Measurements from ENCODE around the gene ZC3H12A.

Gene ZC3H12A

DNA sequence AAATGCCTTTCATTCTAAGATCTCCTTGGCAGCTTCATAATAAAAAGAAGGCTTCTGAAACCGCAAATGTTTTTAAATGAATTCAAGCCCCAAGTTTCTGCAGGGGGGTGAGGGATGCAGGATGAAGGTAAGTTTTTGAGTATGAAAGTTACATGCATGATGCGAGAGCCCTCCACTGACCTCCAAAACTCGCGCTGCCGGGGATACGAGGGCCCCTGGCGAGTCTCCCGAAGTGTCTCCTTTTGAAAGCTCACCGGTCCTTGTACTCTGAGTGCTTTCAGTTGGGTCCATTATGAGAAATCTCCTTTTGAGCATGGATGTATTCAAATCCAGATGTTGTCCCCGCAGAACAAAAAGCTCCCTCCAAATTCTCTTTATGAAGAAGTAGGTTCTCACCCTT is 18.9 kb upstream of the ZC3H12A start:
- no peaks in the 10 kb centered on the region for H3K9me3 ChIP-seq (ENCODE audit: insufficient read depth, low read length)
- H3K27me3 ChIP-seq (ENCODE audit: low read depth, low read length) = no peaks in the 10 kb centered on the region
- H3K4me3 ChIP-seq (ENCODE audit: low read length) = peak overlapping the region; percentile 74
- H2AFZ ChIP-seq (ENCODE audit: low read depth, low read length) = peak overlapping the region; percentile 98
- no peak for TF ChIP-seq EZH2phosphoT487 (IDR thresholded peaks at IDR 0.05; ENCODE audit: low read depth)
- TF ChIP-seq, protein P1, sequence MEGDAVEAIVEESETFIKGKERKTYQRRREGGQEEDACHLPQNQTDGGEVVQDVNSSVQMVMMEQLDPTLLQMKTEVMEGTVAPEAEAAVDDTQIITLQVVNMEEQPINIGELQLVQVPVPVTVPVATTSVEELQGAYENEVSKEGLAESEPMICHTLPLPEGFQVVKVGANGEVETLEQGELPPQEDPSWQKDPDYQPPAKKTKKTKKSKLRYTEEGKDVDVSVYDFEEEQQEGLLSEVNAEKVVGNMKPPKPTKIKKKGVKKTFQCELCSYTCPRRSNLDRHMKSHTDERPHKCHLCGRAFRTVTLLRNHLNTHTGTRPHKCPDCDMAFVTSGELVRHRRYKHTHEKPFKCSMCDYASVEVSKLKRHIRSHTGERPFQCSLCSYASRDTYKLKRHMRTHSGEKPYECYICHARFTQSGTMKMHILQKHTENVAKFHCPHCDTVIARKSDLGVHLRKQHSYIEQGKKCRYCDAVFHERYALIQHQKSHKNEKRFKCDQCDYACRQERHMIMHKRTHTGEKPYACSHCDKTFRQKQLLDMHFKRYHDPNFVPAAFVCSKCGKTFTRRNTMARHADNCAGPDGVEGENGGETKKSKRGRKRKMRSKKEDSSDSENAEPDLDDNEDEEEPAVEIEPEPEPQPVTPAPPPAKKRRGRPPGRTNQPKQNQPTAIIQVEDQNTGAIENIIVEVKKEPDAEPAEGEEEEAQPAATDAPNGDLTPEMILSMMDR (IDR thresholded peaks at IDR 0.05; ENCODE audit: low read depth, low read length) = no peak
- H3K4me1 ChIP-seq (ENCODE audit: low read length) = peaks cover 14% of the 10 kb centered on the region
- H3K4me2 ChIP-seq (ENCODE audit: low read length) = peak overlapping the region; percentile 98
- H3K79me2 ChIP-seq (ENCODE audit: low read length) = no peaks in the 10 kb centered on the region
- no peaks in the 10 kb centered on the region for H4K20me1 ChIP-seq (ENCODE audit: insufficient read depth, low read length)
- H3K36me3 ChIP-seq (replicated peaks; ENCODE audit: low read depth, low read length) = no peaks in the 10 kb centered on the region
- H3K9ac ChIP-seq (ENCODE audit: low read length) = peak overlapping the region; percentile 47; the same call in 1 of the 2 replicates
- H3K27ac ChIP-seq (ENCODE audit: low read length) = no peak overlapping the region

DNA sequence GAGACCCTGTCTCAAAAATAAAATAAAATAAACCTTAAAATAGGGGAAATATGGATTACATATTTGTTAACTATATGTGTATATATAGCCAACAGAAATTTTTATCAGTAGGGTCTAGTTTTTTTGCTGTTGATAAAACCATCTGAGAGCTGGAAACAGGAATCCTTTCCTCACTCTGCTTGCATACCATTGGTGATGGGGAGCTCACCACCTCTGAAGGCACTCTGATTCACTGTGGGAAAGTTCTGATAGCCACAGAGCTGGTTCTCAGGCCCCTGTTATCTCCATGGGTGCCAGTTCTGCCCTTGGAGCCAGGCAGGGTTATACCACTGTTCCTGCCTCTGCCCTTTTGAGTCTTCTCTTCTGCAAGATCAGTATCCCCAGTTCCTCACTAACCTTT is 17.8 kb upstream of the ZC3H12A start:
- no peak overlapping the region for H2AFZ ChIP-seq (ENCODE audit: low read depth, low read length)
- no peaks in the 10 kb centered on the region for H3K79me2 ChIP-seq (ENCODE audit: low read length)
- no peaks in the 10 kb centered on the region for H4K20me1 ChIP-seq (ENCODE audit: insufficient read depth, low read length)
- no peak overlapping the region for H3K27ac ChIP-seq (ENCODE audit: low read length)
- H3K9ac ChIP-seq (ENCODE audit: low read length) = no peak overlapping the region
- H3K36me3 ChIP-seq (replicated peaks; ENCODE audit: low read depth, low read length) = no peaks in the 10 kb centered on the region
- H3K4me2 ChIP-seq (ENCODE audit: low read length) = no peak overlapping the region
- H3K9me3 ChIP-seq (ENCODE audit: insufficient read depth, low read length) = no peaks in the 10 kb centered on the region
- H3K4me3 ChIP-seq (ENCODE audit: low read length) = no peak overlapping the region
- H3K27me3 ChIP-seq (ENCODE audit: low read depth, low read length) = no peaks in the 10 kb centered on the region
- H3K4me1 ChIP-seq (ENCODE audit: low read length) = peaks cover 14% of the 10 kb centered on the region
- TF ChIP-seq, protein P1 (IDR thresholded peaks at IDR 0.05; ENCODE audit: low read depth, low read length) = no peak
- TF ChIP-seq EZH2phosphoT487 (IDR thresholded peaks at IDR 0.05; ENCODE audit: low read depth) = no peak

DNA sequence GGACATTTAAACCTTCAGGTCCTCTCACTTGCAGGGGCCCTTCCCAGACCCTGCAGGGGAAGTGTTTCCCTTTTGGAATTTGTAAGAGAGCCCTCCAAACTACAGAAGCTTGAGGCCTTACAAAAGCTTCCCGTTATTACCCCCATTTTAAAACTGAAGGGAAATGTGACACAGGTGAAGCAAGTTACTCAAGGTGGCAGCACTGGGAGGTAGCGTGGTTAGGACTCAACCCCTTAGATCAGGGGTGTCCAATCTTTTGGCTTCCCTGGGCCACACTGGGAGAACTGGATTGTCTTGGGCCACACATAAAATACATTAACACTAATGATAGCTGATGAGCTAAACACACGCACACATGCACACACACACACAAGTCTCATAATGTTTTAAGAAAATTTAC is 15.8 kb upstream of the ZC3H12A start:
- Histone ChIP-seq H3K4me2 (ENCODE audit: low read length) (no peak overlapping the region), H4K20me1 (ENCODE audit: insufficient read depth, low read length) (no peaks in the 10 kb centered on the region), H3K27me3 (ENCODE audit: low read depth, low read length) (no peaks in the 10 kb centered on the region), H3K9ac (ENCODE audit: low read length) (no peak overlapping the region), H3K79me2 (ENCODE audit: low read length) (no peaks in the 10 kb centered on the region), H3K27ac (ENCODE audit: low read length) (no peak overlapping the region), H3K4me3 (ENCODE audit: low read length) (no peak overlapping the region), H3K36me3 (replicated peaks; ENCODE audit: low read depth, low read length) (no peaks in the 10 kb centered on the region), H2AFZ (ENCODE audit: low read depth, low read length) (no peak overlapping the region), H3K9me3 (ENCODE audit: insufficient read depth, low read length) (no peaks in the 10 kb centered on the region), H3K4me1 (ENCODE audit: low read length) (peaks cover 14% of the 10 kb centered on the region)
- no peak for TF ChIP-seq EZH2phosphoT487 (IDR thresholded peaks at IDR 0.05; ENCODE audit: low read depth)
- TF ChIP-seq, protein P1 (IDR thresholded peaks at IDR 0.05; ENCODE audit: low read depth, low read length) = peak; percentile 16; the same call in 1 of the 2 replicates

GRCh38 chr1:37461698-37462436 is 12.5 kb upstream of the ZC3H12A start:
- H3K4me2 ChIP-seq (ENCODE audit: low read length) = no peak overlapping the region
- no peak overlapping the region for H2AFZ ChIP-seq (ENCODE audit: low read depth, low read length)
- H3K27me3 ChIP-seq (ENCODE audit: low read depth, low read length) = no peaks in the 10 kb centered on the region
- no peaks in the 10 kb centered on the region for H4K20me1 ChIP-seq (ENCODE audit: insufficient read depth, low read length)
- TF ChIP-seq EZH2phosphoT487 (IDR thresholded peaks at IDR 0.05; ENCODE audit: low read depth) = no peak
- TF ChIP-seq, protein P1 (IDR thresholded peaks at IDR 0.05; ENCODE audit: low read depth, low read length) = no peak
- no peaks in the 10 kb centered on the region for H3K36me3 ChIP-seq (replicated peaks; ENCODE audit: low read depth, low read length)
- no peak overlapping the region for H3K27ac ChIP-seq (ENCODE audit: low read length)
- H3K4me3 ChIP-seq (ENCODE audit: low read length) = no peak overlapping the region
- no peak overlapping the region for H3K9ac ChIP-seq (ENCODE audit: low read length)
- H3K4me1 ChIP-seq (ENCODE audit: low read length) = no peaks in the 10 kb centered on the region
- H3K79me2 ChIP-seq (ENCODE audit: low read length) = no peaks in the 10 kb centered on the region
- no peaks in the 10 kb centered on the region for H3K9me3 ChIP-seq (ENCODE audit: insufficient read depth, low read length)
